ENCODE measurements around the gene NPHP4.

The NPHP4 gene

DNA sequence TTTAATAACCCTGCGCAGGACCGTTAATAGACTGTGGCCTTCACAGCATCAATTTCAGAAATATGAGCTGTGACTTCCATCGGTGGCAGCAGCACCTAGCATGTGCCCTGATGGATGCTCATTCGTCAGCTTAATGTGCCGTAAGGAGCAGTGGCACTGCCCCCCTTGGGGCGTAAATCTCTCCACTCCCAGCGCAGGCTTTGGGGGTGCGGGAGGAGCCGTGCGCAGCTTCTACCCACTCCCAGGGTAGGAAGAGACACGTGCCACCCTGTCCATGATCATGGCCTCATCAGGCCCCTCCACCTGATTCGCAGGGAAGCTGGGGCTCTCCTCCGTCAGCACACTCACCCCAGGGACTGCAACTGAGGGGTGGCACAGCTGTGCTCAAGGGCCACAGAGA is 149.5 kb downstream of the NPHP4 start:
- TF ChIP-seq, protein P1, sequence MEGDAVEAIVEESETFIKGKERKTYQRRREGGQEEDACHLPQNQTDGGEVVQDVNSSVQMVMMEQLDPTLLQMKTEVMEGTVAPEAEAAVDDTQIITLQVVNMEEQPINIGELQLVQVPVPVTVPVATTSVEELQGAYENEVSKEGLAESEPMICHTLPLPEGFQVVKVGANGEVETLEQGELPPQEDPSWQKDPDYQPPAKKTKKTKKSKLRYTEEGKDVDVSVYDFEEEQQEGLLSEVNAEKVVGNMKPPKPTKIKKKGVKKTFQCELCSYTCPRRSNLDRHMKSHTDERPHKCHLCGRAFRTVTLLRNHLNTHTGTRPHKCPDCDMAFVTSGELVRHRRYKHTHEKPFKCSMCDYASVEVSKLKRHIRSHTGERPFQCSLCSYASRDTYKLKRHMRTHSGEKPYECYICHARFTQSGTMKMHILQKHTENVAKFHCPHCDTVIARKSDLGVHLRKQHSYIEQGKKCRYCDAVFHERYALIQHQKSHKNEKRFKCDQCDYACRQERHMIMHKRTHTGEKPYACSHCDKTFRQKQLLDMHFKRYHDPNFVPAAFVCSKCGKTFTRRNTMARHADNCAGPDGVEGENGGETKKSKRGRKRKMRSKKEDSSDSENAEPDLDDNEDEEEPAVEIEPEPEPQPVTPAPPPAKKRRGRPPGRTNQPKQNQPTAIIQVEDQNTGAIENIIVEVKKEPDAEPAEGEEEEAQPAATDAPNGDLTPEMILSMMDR (IDR thresholded peaks at IDR 0.05; ENCODE audit: unreplicated experiment in 3 of 3), result no peak
- Mint-ChIP-seq H3K27ac (no peak overlapping the region), H3K4me1 (no peaks in the 10 kb centered on the region), H3K36me3 (ENCODE audit: low read depth) (no peaks in the 10 kb centered on the region), H3K27me3 (ENCODE audit: low read depth) (peaks cover 16% of the 10 kb centered on the region), H3K9me3 (no peaks in the 10 kb centered on the region), H3K4me3 (no peak overlapping the region)

DNA sequence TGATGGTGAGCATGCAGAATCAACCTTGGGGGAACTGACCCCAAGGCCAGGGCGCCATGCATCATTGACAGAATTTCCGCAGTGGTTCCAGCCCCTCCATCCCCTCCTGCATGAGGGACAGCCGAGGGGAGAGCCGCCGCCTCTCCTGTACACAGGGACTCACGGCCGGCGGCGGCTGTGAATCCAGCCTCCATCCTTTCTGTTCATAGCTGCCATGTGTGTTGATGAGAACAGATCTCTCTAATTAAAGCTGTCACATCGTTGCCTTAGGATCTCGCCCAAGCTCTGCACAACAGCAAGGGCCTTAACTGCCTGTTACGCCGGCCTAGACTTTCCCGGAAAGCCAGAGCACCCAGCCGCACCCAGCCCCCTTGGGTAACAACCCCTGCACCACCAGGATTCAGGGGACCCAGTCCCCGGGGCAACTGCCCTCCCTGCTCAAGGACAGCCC is 151.6 kb downstream of the NPHP4 start:
- Mint-ChIP-seq H3K36me3 (ENCODE audit: low read depth) (no peaks in the 10 kb centered on the region), H3K27me3 (ENCODE audit: low read depth) (peaks cover 25% of the 10 kb centered on the region), H3K4me1 (no peaks in the 10 kb centered on the region), H3K27ac (no peak overlapping the region), H3K4me3 (no peak overlapping the region), H3K9me3 (no peaks in the 10 kb centered on the region)
- TF ChIP-seq, protein P1 (IDR thresholded peaks at IDR 0.05; ENCODE audit: unreplicated experiment in 3 of 3), result no peak

DNA sequence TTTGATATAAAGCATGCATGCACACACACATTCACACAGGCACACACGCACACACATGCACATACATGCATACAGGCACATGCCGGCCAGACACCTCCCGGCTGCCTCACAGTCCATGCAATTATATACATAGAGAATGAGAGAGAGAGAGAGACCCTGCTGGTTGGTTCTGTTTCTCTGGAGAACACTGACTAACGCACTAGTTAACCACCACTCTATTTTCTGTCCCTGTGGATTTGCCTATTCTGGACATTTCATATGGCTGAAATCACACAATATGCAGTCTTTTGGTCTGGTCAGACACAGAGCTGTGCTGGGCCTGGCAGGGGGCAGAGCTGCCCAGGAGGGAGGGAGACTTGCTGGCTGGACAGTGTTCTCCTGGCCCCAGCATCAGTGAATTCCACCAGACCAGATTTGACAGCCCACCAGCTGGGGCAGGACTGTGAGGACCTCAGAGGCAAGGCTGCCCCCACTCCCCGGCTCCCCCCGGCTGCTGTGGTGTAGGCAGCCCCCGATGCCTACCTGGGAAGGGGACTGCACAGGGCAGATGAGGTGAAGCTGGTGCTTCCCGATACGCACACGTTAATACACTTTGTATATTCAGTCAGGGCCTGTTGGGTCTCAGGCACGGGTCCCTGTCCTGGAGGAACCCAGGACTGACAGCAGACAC is 152.2 kb downstream of the NPHP4 start:
- peaks cover 31% of the 10 kb centered on the region for H3K27me3 Mint-ChIP-seq (ENCODE audit: low read depth)
- no peaks in the 10 kb centered on the region for H3K36me3 Mint-ChIP-seq (ENCODE audit: low read depth)
- H3K27ac Mint-ChIP-seq, result no peak overlapping the region
- no peak overlapping the region for H3K4me3 Mint-ChIP-seq
- H3K9me3 Mint-ChIP-seq, result no peaks in the 10 kb centered on the region
- TF ChIP-seq, protein P1 (IDR thresholded peaks at IDR 0.05; ENCODE audit: unreplicated experiment in 3 of 3), result no peak
- no peaks in the 10 kb centered on the region for H3K4me1 Mint-ChIP-seq

DNA sequence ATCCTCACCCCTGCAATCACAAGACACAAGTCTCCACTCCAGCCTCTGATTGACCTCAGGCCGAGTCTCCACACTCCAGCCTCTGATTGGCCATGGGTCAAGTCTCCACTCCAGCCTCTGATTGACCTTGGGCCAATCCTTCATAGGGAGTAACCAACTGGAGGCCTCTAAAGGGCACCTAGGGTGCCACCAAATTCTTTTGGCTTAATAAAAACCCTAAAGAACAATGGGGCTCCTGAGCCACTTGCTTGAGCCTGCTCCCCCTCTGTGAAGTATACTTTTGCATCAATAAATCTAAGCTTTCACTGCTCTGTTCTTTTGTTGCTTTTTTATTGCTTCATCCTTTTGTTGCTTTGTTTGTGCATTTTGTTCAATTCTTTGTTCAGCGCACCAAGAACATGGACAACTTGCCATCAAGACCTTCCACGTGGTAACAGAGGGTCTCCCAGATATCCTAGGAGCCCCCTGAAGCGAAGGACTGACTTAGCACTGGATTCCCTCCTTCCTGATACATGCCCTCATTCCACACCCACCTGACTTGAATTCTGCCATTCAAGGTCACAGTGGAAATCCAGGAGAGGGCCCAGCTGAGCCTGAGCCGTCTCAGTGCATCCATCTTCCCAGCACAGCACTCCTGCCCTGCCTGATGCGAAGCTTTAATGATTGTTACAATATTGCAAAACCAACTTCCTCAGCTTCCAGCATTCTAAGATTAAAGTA is 152.9 kb downstream of the NPHP4 start:
- H3K9me3 Mint-ChIP-seq, result no peaks in the 10 kb centered on the region
- H3K27me3 Mint-ChIP-seq (ENCODE audit: low read depth), result peaks cover 34% of the 10 kb centered on the region
- no peaks in the 10 kb centered on the region for H3K36me3 Mint-ChIP-seq (ENCODE audit: low read depth)
- TF ChIP-seq, protein P1 (IDR thresholded peaks at IDR 0.05; ENCODE audit: unreplicated experiment in 3 of 3), result no peak
- no peak overlapping the region for H3K4me3 Mint-ChIP-seq
- H3K27ac Mint-ChIP-seq, result no peak overlapping the region
- H3K4me1 Mint-ChIP-seq, result no peaks in the 10 kb centered on the region

DNA sequence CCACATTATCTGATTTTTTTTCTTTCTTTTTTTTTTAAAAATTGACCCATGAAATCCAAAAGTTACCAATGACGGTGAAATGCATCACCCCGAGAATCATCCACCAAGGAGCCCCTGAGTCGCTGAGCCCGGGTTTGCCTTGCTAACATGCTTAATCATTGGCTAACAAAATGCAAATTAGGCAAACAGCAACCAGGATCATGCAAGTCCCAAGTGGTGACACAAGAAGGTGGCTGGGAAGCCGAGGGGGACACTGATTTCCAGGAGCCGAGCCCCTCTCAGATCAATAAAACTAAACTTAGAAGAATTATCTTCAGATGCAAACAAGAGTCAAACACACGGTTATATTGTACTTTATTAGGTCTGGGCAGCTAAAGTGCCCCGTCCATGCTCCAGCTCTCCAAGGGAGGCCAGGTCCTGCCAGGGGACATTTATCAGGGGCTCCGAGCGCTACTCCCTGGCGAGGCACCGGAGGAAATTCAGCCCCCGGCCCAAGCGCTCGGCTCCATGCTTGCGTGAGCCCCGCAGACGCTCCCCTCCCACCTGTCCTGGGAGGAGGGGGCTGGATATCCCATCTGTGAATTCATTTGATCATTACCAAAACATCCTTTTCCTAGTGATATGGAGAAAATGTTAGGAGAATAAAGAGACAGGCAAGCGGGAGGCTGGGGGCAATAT is 154.1 kb downstream of the NPHP4 start:
- Mint-ChIP-seq H3K27me3 (ENCODE audit: low read depth) (peaks cover 34% of the 10 kb centered on the region), H3K36me3 (ENCODE audit: low read depth) (no peaks in the 10 kb centered on the region), H3K4me3 (no peak overlapping the region), H3K9me3 (no peaks in the 10 kb centered on the region), H3K27ac (no peak overlapping the region), H3K4me1 (no peaks in the 10 kb centered on the region)
- TF ChIP-seq, protein P1 (IDR thresholded peaks at IDR 0.05; ENCODE audit: unreplicated experiment in 3 of 3), result no peak

Data from nephron (organoid).